Thoracic aorta (tissue), 2 donors: ENCODE data around the gene TRIML1. TPM values are rescaled to one million over a fixed set of nuclear protein-coding genes. Genes with fewer than 3 reads are reported as not detected.

Experiments used
- ATAC-seq: fragments of 150-250 bp; one replicate; pipeline ENCODE4 v1.8.0; 2017; ENCODE audit warnings: low read depth; ENCODE audit not compliant: insufficient number of reproducible peaks, low FRiP score
- DNase-seq: peaks from one replicate; pipeline ENCODE4 v3.0.0-alpha.2; 2020; ENCODE audit warnings: low spot score
- H3K27ac ChIP-seq, 2 donors: fragments of 200-600 bp; sonication (generic); 1 replicate in 1 of 2; 2 replicates in 1 of 2; pipeline ENCODE4 v1.5.1; 2016; ENCODE audit warnings: mild to moderate bottlenecking in 2 of 2, moderate library complexity in 2 of 2
- H3K27me3 ChIP-seq: fragments of 200-600 bp; sonication (generic); replicated peaks from 2 replicates; pipeline ENCODE4 v1.6.0; 2016; ENCODE audit warnings: mild to moderate bottlenecking; ENCODE audit not compliant: insufficient read depth
- H3K36me3 ChIP-seq: fragments of 200-600 bp; sonication (generic); one replicate; pipeline ENCODE4 v1.5.1; 2016
- H3K4me1 ChIP-seq, 2 donors: fragments of 200-600 bp; sonication (generic); 1 replicate in 1 of 2; 2 replicates in 1 of 2; pipeline versions ENCODE4 v1.5.1 to v1.6.0; 2016; ENCODE audit warnings: low read depth in 2 of 2, mild to moderate bottlenecking in 1 of 2; ENCODE audit not compliant: control insufficient read depth in 1 of 2
- H3K4me3 ChIP-seq: fragments of 200-600 bp; sonication (generic); 2 replicates; pipeline ENCODE4 v1.5.1; 2016; ENCODE audit warnings: mild to moderate bottlenecking
- H3K9me3 ChIP-seq: fragments of 200-600 bp; sonication (generic); 2 replicates; pipeline ENCODE4 v1.5.1; 2016
- CTCF ChIP-seq: fragments of 200-600 bp; sonication (generic); IDR thresholded peaks from one replicate; pipeline ENCODE4 v1.5.1; 2019; ENCODE audit warnings: antibody characterized with exemption
- total RNA-seq, 2 donors: library from RNA; depleted of rRNA; stranded (reverse); fragments of >200 nt; gene quantifications; one replicate each; pipeline versions ENCODE4 v1.1.0 to v1.2.3, GENCODE V29; 2016

TRIML1 gene
- not detected for total RNA-seq

DNA sequence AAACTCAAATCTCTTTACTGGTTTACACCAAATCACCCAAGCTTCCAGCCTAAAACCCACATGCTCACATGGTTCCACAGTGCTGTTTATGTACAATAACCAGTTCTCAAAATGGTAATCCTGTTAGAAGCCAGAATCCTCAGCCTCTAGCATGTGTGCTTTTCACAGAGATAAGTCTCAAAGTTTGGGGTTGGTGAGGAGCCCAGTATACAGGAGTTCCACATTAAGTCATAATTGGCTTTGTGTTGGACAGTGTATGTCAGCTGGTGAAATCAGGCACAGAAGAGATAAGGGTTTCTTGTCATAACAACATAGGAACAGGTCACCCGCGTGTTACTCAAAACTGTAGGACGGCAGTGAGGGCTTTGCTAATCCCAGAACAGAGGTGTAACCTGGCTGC is at the start of gene TRIML1:
Gene TRIML1 (plus strand): TSS at position 301 of the 400 bp plus-strand sequence. CDS start 118 bp downstream, outside the sequence.
- no peaks in the 10 kb centered on the region for H3K9me3 ChIP-seq
- no peaks in the 10 kb centered on the region for H3K36me3 ChIP-seq
- H3K4me1 ChIP-seq: no peaks in the 10 kb centered on the region
- no peaks in the 10 kb centered on the region for H3K27me3 ChIP-seq
- TF ChIP-seq CTCF: no peak
- H3K4me3 ChIP-seq: no peak within 1 kb of the TSS
- H3K27ac ChIP-seq: no peak within 1 kb of the TSS
- no peak for ATAC-seq
- no peak for DNase-seq

- DNase-seq: no peak
- no peaks in the 10 kb centered on the region for H3K4me1 ChIP-seq
- H3K4me3 ChIP-seq: no peak overlapping the region
- no peak for ATAC-seq
- no peaks in the 10 kb centered on the region for H3K9me3 ChIP-seq
- H3K27me3 ChIP-seq: no peaks in the 10 kb centered on the region
- H3K27ac ChIP-seq: no peak overlapping the region
- no peaks in the 10 kb centered on the region for H3K36me3 ChIP-seq
- no peak for TF ChIP-seq CTCF
Observed at GRCh38 chr4:188092824-188093223, 46.4 kb upstream of the TRIML1 start.

- TF ChIP-seq CTCF: no peak
- no peak for DNase-seq
- Histone ChIP-seq H3K4me3 (no peak overlapping the region), H3K27me3 (no peaks in the 10 kb centered on the region), H3K36me3 (no peaks in the 10 kb centered on the region), H3K27ac (no peak overlapping the region), H3K9me3 (no peaks in the 10 kb centered on the region), H3K4me1 (no peaks in the 10 kb centered on the region)
- no peak for ATAC-seq
Observed at GRCh38 chr4:188106454-188106853, 32.8 kb upstream of the TRIML1 start.

DNA sequence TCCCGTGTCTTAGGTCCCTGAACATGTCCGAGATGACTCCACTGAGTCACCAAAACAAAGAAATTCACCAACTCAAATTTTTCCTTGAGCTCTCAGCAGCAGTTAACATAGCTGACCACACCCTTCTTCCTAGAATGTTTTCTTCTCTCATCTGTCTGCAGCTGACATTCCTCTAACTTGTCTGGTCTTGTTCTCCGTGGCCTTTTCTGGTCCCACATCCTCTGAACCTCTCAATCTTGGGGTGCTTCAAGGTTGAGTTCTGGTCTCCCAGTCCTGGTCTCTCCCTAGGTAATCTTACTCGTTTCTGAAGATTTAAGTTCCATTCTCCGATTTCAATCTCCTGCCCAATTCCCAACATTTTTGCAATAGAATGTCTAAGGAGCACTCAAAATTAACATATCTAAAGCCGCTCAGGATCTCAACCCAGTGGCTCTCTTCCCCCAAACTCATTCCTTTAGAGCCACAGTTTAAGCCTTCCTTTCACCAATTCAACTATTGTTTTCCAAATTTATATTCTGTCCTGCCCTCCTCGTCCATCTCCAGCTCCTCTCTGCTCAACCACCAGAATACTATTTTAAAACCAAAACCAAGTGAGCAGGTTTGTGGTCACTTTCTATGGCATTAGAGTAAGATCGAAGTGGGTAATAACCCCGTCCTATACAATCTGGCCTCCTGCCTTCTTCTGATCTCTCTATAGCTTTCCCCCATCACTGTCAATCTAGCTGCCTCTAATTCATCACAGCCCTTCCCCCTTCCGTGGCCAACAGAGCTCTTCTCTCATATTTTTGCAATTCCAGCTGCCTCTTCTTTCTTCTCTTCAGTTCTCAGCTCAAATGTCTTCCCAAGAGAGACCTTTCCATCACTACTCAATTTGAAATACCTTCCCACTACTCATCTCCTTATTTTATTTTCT is 31.1 kb upstream of the TRIML1 start:
- Histone ChIP-seq H3K4me3 (no peak overlapping the region), H3K36me3 (no peaks in the 10 kb centered on the region), H3K4me1 (no peaks in the 10 kb centered on the region), H3K27ac (no peak overlapping the region), H3K9me3 (no peaks in the 10 kb centered on the region), H3K27me3 (no peaks in the 10 kb centered on the region)
- TF ChIP-seq CTCF: no peak
- DNase-seq (no peak), ATAC-seq (no peak)

DNA sequence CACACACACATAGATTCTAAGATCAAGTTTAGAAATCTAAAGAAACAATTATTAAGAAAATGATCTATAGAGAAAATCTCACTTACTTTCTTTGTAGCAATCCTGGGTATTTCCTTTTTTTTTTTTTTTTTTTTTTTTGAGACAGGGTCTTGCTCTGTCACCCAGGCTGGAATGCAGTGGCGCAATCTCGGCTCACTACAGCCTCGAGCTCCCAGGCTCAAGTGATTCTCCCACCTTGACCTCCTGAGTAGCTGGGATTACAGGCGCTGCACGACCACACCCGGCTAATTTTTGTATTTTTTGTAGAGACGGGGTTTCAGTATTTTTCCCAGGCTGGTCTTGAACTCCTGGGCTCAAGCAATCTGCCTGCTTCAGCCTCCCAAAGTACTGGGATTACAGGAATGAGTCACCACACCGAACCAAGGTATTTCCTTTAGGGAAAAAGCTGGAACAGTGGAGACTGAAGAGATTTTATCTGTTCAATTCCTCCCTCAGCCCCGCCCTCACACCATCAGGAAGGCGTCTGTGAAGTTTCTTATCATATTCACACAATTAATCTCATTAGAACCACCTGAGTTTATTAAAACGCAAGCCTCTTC is 30.0 kb upstream of the TRIML1 start, which contains the start of gene TRIML2:
Gene TRIML2 (minus strand): TSS at position 447 of the 599 bp plus-strand sequence. CDS start 4,235 bp downstream, outside the sequence.
- no peaks in the 10 kb centered on the region for H3K9me3 ChIP-seq
- H3K4me1 ChIP-seq: no peaks in the 10 kb centered on the region
- no peaks in the 10 kb centered on the region for H3K36me3 ChIP-seq
- no peak for DNase-seq
- no peak for TF ChIP-seq CTCF
- H3K27me3 ChIP-seq: no peaks in the 10 kb centered on the region
- no peak within 1 kb of the TSS for H3K4me3 ChIP-seq
- H3K27ac ChIP-seq: no peak within 1 kb of the TSS
- no peak for ATAC-seq
